ENCODE data around the gene ATG5.

DNA sequence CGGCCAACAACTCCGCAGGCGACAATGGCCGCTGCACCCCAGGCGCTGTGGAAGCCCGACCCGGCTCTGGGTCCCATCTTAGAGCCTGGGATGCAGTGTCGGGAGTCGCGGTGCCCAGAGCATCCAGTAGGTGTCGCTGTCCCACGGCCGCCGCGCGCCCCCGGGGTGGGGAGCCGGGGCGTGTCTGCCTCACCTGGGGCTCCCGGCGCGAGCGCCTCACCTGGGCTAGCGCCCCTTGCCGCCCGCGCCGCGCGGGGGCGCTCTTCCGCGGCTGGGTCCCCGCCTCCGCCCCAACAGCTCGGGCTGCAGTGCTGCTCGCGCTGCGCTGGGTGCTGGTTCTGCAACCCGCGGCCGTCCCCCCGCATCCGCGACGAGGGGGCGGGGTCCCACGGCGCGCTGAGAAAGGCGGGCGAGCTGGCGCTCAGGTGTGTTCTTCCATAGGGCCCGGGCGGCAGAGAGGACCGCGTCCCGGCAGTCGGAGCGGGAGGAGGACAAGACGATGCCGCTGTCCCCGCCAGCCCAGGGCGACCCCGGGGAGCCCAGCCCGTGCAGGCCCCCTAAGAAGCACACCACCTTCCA, 34.9 kb upstream of the ATG5 start, which contains the start of gene CRYBG1:
- TF ChIP-seq, protein P1, sequence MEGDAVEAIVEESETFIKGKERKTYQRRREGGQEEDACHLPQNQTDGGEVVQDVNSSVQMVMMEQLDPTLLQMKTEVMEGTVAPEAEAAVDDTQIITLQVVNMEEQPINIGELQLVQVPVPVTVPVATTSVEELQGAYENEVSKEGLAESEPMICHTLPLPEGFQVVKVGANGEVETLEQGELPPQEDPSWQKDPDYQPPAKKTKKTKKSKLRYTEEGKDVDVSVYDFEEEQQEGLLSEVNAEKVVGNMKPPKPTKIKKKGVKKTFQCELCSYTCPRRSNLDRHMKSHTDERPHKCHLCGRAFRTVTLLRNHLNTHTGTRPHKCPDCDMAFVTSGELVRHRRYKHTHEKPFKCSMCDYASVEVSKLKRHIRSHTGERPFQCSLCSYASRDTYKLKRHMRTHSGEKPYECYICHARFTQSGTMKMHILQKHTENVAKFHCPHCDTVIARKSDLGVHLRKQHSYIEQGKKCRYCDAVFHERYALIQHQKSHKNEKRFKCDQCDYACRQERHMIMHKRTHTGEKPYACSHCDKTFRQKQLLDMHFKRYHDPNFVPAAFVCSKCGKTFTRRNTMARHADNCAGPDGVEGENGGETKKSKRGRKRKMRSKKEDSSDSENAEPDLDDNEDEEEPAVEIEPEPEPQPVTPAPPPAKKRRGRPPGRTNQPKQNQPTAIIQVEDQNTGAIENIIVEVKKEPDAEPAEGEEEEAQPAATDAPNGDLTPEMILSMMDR (conservative IDR thresholded peaks at IDR 0.05; ENCODE audit: low read length): peak; percentile 83
- TF ChIP-seq EZH2phosphoT487 (IDR thresholded peaks at IDR 0.05; ENCODE audit: borderline replicate concordance, low read depth, low read length): no peak
